Vagina (tissue), 2 donors: ENCODE data around the gene TRIM44. TPM values are rescaled to one million over a fixed set of nuclear protein-coding genes. Genes with fewer than 3 reads are reported as not detected.

ENCODE experiments used
- DNase-seq, 2 donors: peaks; one replicate each; pipeline ENCODE4 v3.0.0-alpha.2; 2017; ENCODE audit errors: extremely low spot score in 2 of 2
- H3K27ac ChIP-seq: fragments of 200-600 bp; sonication (generic); one replicate; pipeline ENCODE4 v1.5.1; 2019
- H3K27me3 ChIP-seq: fragments of 200-600 bp; sonication (generic); one replicate; pipeline ENCODE4 v1.5.1; 2019
- H3K36me3 ChIP-seq, 2 donors: fragments of 200-600 bp; sonication (generic); one replicate each; pipeline ENCODE4 v1.5.1; 2017 to 2019
- H3K4me1 ChIP-seq: fragments of 200-600 bp; sonication (generic); one replicate; pipeline ENCODE4 v1.5.1; 2019
- H3K4me3 ChIP-seq, 2 donors: fragments of 200-600 bp; sonication (generic); 1 replicate in 1 of 2; 2 replicates in 1 of 2; pipeline ENCODE4 v1.5.1; 2016 to 2019
- H3K9me3 ChIP-seq: fragments of 200-600 bp; sonication (generic); one replicate; pipeline ENCODE4 v1.5.1; 2019
- POLR2A ChIP-seq, 2 donors: fragments of 450-650 bp; IDR thresholded peaks; one replicate each; pipeline ENCODE4 v1.6.1; 2017; ENCODE audit warnings: antibody characterized with exemption in 2 of 2, mild to moderate bottlenecking in 2 of 2, moderate library complexity in 2 of 2
- POLR2AphosphoS5 ChIP-seq, 2 donors: sonication (generic); formaldehyde crosslinking; IDR thresholded peaks; one replicate each; pipeline ENCODE4 v1.9.0; 2017; ENCODE audit warnings: antibody characterized with exemption in 2 of 2, mild to moderate bottlenecking in 2 of 2, low read depth in 1 of 2; ENCODE audit not compliant: insufficient read depth in 1 of 2
- intact Hi-C: fragments of 100-400 bp; cut with DNase I; formaldehyde crosslinking; loops from one replicate; pipeline ENCODE4 v1.15.1; 2023
- total RNA-seq: library from RNA; depleted of rRNA; stranded (reverse); fragments of >200 nt; gene quantifications from one replicate; pipeline ENCODE4 v1.2.3, GENCODE V29; 2016
- TF ChIP-seq, protein P1 (sequence below), 3 experiments: fragments of 450-650 bp in 2 of 3; fragments of 200-600 bp in 1 of 3; sonication (generic) in 1 of 3; IDR thresholded peaks; one replicate each; pipeline ENCODE4 v1.5.1; 2017 to 2019; ENCODE audit warnings: antibody characterized with exemption in 3 of 3, mild to moderate bottlenecking in 2 of 3, moderate library complexity in 2 of 3

Gene TRIM44
- total RNA-seq, 1 donor from 2014 or later: 27.7 TPM

DNA sequence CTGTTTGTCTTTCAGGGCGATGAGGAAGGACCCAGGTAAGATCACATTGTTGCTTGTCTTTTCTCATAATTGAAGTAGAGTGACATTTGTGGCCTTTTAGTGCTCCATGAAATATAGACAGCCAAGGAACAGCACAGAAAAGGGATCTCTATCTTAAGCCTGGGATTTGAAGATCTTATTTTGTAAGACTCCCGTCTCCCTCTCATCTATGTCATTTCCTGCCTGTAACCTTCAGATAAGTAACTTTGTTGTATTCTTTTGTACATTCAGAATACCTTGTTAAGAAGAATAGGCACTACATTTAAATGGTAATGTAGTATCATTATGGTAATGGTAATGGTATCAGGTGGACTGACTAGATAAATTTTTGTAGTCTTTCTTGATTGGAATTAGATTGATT, 72.8 kb downstream of the TRIM44 start:
- H3K9me3 ChIP-seq: no peaks in the 10 kb centered on the region
- no peaks in the 10 kb centered on the region for H3K27me3 ChIP-seq
- TF ChIP-seq POLR2AphosphoS5 (IDR thresholded peaks at IDR 0.05; ENCODE audit: insufficient read depth in 1 of 2, low read depth in 1 of 2): no peak
- TF ChIP-seq, protein P1, sequence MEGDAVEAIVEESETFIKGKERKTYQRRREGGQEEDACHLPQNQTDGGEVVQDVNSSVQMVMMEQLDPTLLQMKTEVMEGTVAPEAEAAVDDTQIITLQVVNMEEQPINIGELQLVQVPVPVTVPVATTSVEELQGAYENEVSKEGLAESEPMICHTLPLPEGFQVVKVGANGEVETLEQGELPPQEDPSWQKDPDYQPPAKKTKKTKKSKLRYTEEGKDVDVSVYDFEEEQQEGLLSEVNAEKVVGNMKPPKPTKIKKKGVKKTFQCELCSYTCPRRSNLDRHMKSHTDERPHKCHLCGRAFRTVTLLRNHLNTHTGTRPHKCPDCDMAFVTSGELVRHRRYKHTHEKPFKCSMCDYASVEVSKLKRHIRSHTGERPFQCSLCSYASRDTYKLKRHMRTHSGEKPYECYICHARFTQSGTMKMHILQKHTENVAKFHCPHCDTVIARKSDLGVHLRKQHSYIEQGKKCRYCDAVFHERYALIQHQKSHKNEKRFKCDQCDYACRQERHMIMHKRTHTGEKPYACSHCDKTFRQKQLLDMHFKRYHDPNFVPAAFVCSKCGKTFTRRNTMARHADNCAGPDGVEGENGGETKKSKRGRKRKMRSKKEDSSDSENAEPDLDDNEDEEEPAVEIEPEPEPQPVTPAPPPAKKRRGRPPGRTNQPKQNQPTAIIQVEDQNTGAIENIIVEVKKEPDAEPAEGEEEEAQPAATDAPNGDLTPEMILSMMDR (IDR thresholded peaks at IDR 0.05): no peak
- no peak for TF ChIP-seq POLR2A (IDR thresholded peaks at IDR 0.05)
- intact Hi-C loops: no loop called here
- no peak overlapping the region for H3K4me3 ChIP-seq
- H3K27ac ChIP-seq: no peak overlapping the region
- H3K36me3 ChIP-seq: peaks cover 0 to 7% of the 10 kb centered on the region in 2 donors
- H3K4me1 ChIP-seq: no peaks in the 10 kb centered on the region
- DNase-seq: no peak

DNA sequence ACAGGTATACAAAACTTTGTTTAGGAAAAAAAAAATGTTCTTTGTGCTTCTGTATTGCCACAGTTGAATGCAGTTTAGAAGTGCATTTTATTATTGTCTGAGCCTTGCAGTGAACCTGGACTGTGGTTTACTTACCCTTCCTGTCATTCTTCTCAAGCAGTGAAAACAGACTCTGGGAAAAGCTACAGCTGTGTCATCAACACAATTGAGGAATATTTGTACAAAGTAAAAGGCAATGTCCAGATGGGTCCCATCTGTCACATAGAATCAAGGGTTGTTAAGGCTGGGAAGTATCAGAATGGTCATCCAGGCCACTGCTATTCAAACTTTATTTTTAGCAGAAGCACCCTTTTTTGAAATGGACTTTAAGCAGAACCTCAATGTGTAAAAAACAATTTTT, 73.3 kb downstream of the TRIM44 start:
- Histone ChIP-seq H3K9me3 (no peaks in the 10 kb centered on the region), H3K4me1 (no peaks in the 10 kb centered on the region), H3K27ac (no peak overlapping the region), H3K27me3 (no peaks in the 10 kb centered on the region), H3K4me3 (no peak overlapping the region), H3K36me3 (peaks cover 0 to 5% of the 10 kb centered on the region in 2 donors)
- intact Hi-C loops: no loop called here
- no peak for DNase-seq
- TF ChIP-seq POLR2AphosphoS5 (IDR thresholded peaks at IDR 0.05; ENCODE audit: insufficient read depth in 1 of 2, low read depth in 1 of 2): no peak
- TF ChIP-seq, protein P1 (IDR thresholded peaks at IDR 0.05): no peak
- TF ChIP-seq POLR2A (IDR thresholded peaks at IDR 0.05): no peak

DNA sequence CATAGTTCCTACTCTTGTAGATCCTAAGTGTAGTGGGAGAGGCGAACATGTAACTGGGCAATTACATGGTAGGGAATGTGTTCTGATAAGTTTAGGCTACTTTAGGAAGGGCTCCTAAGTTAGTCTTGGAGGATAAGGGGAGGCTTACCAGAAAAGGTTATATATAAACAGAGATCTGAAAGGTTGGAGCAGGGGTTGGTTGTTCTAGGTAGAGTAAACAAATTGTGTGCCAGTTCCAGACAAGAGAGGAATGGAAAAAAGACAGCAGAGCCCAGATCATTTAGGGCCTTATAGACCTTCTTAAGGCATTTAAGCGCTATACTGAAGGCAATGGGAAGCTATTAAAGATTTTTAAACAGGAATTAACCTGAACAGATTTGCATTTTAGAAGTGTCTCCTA, 74.4 kb downstream of the TRIM44 start:
- Histone ChIP-seq H3K27ac (no peak overlapping the region), H3K36me3 (peaks cover 0 to 5% of the 10 kb centered on the region in 2 donors), H3K4me1 (no peaks in the 10 kb centered on the region), H3K4me3 (no peak overlapping the region), H3K9me3 (no peaks in the 10 kb centered on the region), H3K27me3 (no peaks in the 10 kb centered on the region)
- TF ChIP-seq, protein P1 (IDR thresholded peaks at IDR 0.05): no peak
- TF ChIP-seq POLR2A (IDR thresholded peaks at IDR 0.05): no peak
- intact Hi-C loops: no loop called here
- DNase-seq: no peak

DNA sequence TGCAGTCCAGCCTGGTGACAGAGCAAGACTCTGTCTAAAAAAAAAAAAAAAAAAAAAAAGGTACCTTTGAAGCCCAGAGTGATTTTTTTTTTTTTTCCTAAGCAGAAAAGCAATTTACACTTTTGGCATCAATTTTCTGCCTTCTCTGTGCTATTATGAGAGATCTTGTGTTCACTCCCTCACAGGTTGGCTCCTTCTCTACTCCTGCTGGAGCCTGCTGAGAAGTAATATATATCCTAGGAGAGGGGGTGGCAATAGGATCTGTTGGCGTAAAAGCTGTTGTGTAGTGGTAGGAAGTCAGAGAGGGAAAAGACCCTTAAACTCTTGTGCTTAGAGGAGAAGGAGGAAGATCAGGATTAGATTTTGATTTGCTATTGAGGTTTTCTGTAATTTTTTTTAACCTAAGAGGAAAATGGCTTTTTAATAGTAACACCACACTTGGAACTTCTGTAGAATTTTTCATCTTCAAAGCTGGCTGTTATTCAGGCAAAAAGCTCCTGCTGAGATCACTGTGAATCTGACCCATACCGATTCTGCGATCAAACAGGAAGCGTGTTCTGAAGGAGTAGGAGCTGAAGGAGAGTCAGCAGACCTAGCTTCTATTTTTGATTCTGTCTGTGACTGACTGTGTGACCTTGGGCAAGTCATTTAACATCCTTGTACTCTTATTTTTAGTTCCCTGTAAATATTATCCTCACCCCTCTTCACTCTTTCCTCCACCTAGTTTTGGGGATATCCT, 77.7 kb downstream of the TRIM44 start:
- no peaks in the 10 kb centered on the region for H3K9me3 ChIP-seq
- no peaks in the 10 kb centered on the region for H3K27me3 ChIP-seq
- TF ChIP-seq POLR2A (IDR thresholded peaks at IDR 0.05) (no peak), POLR2AphosphoS5 (IDR thresholded peaks at IDR 0.05; ENCODE audit: insufficient read depth in 1 of 2, low read depth in 1 of 2) (no peak)
- TF ChIP-seq, protein P1 (IDR thresholded peaks at IDR 0.05): no peak
- peaks cover 0 to 5% of the 10 kb centered on the region in 2 donors for H3K36me3 ChIP-seq
- H3K4me3 ChIP-seq: no peak overlapping the region
- intact Hi-C loops: no loop called here
- no peak overlapping the region for H3K27ac ChIP-seq
- H3K4me1 ChIP-seq: no peaks in the 10 kb centered on the region
- no peak for DNase-seq

DNA sequence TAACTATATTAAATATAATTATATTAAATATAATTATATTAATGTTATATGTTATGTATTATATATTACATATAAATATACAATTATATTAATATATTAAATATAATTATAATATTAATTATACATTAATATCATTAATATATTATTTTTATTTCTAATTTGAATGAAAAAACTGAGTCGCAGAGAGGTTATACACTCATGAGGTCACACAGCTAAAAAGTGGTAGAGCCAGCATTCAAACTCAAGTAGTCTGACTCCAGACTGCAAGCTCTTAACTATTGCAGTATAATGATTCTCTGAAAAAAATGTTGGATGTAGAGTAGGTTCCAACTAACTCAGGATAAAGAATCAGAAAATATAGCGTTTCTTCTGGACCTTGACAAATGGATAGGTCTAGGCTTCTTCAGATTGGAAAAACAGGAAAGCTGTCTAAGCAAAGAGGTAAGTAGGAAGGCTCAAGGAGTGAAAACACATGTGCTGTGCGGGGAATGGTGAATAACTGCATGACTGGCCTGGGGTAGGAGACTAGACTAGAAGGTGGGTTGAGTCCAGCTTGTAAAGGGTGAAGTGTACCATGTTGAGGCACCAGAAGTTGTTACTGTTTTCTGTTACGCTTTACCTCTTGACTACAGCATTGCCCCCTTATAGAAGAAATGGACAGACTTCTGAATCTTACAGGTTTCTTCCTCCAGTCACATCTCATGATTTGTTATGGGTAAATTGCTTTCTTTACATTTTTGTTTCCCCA, 80.3 kb downstream of the TRIM44 start:
- Histone ChIP-seq H3K27me3 (no peaks in the 10 kb centered on the region), H3K27ac (no peak overlapping the region), H3K9me3 (no peaks in the 10 kb centered on the region), H3K4me1 (no peaks in the 10 kb centered on the region), H3K36me3 (no peaks in the 10 kb centered on the region), H3K4me3 (no peak overlapping the region)
- intact Hi-C loops: no loop called here
- no peak for DNase-seq
- TF ChIP-seq POLR2AphosphoS5 (IDR thresholded peaks at IDR 0.05; ENCODE audit: insufficient read depth in 1 of 2, low read depth in 1 of 2) (no peak), POLR2A (IDR thresholded peaks at IDR 0.05) (no peak)
- TF ChIP-seq, protein P1 (IDR thresholded peaks at IDR 0.05): no peak
